Fibroblast of skin of left biceps (primary cell): ENCODE results near the gene SLC2A5.
"Not testable (repeated sequence)": the region's sequence is repeated elsewhere in the genome, so short reads cannot be mapped to it uniquely, and the experiment has no call there.

Source experiments
- DNase-seq, 2 experiments: peaks; one replicate each; pipeline ENCODE4 v3.0.0-alpha.2; 2013; ENCODE audit warnings: low read depth in 2 of 2

Gene SLC2A5

GRCh38 chr1:9069326-9070100 lies at the start of gene SLC2A5:
TSS of gene SLC2A5 (minus strand) at chr1:9069635. CDS start at chr1:9069536, 99 bp downstream.
- DNase-seq = no peak

- no peak for DNase-seq
Observed at GRCh38 chr1:9118186-9118585, 48.8 kb upstream of the SLC2A5 start.

- DNase-seq = no peak
Observed at GRCh38 chr1:9115351-9116205, 46.1 kb upstream of the SLC2A5 start.

- DNase-seq = no peak
Observed at GRCh38 chr1:9112961-9113880, 43.8 kb upstream of the SLC2A5 start.

GRCh38 chr1:9111957-9112356 lies 42.5 kb upstream of the SLC2A5 start:
- DNase-seq = no peak

- DNase-seq = no peak
Observed at GRCh38 chr1:9111357-9111691, 41.9 kb upstream of the SLC2A5 start.

GRCh38 chr1:9110669-9111356 lies 41.4 kb upstream of the SLC2A5 start:
- peak; percentile 58 to 66 for DNase-seq

- DNase-seq = no peak
Observed at GRCh38 chr1:9108056-9108665, 38.7 kb upstream of the SLC2A5 start.

- no peak for DNase-seq
Observed at GRCh38 chr1:9107136-9107535, 37.7 kb upstream of the SLC2A5 start.

- DNase-seq = no peak
Observed at GRCh38 chr1:9106286-9106685, 36.9 kb upstream of the SLC2A5 start.

GRCh38 chr1:9105336-9105867 lies 36.0 kb upstream of the SLC2A5 start:
- DNase-seq = no peak

- no peak for DNase-seq
Observed at GRCh38 chr1:9101510-9102146, 32.2 kb upstream of the SLC2A5 start.

- DNase-seq = no peak
Observed at GRCh38 chr1:9100471-9101043, 31.1 kb upstream of the SLC2A5 start.

GRCh38 chr1:9099555-9099954 lies 30.1 kb upstream of the SLC2A5 start:
- no peak for DNase-seq

- no peak for DNase-seq
Observed at GRCh38 chr1:9097947-9098705, 28.7 kb upstream of the SLC2A5 start.

GRCh38 chr1:9095818-9096217 lies 26.4 kb upstream of the SLC2A5 start:
- DNase-seq = no peak

GRCh38 chr1:9093996-9094595 lies 24.7 kb upstream of the SLC2A5 start:
- DNase-seq = not testable (repeated sequence)

- DNase-seq = no peak
Observed at GRCh38 chr1:9093581-9093980, 24.1 kb upstream of the SLC2A5 start.

- no peak for DNase-seq
Observed at GRCh38 chr1:9093091-9093490, 23.7 kb upstream of the SLC2A5 start.
